Activated CD4-positive, CD25-positive, alpha-beta regulatory T cell treated with anti-CD3 and anti-CD28 coated beads, Interleukin-2, amount 50 U/mL, for 72 hours (primary cell): ENCODE results near the gene DCC.

Experiments
- DNase-seq: peaks from one replicate; pipeline ENCODE4 v3.0.0; 2021

Gene DCC

GRCh38 chr18:52427521-52428175 is 87.7 kb downstream of the DCC start:
- DNase-seq = no peak

DNA sequence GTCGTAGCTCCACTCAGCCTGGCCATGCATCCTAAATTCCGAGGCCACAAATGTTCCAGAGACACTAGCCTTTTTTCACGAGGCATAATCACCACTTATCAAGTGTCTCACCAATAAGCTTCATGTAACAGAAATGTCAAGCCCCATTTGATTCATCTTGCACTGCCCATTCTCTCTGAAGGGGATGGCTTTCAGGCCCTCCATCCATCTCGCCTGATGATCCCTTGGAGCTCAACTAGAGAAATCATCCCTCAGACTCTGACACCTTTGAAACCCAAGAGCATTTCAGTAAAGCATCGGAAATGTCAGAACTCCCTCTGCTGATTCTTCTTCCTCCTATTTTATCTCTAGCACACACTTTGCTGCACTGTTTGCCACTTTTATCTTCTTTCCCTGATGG is 91.7 kb downstream of the DCC start:
- no peak for DNase-seq

- no peak for DNase-seq
These were observed 93.8 kb downstream of the DCC start for GRCh38 chr18:52433797-52434196.

DNA sequence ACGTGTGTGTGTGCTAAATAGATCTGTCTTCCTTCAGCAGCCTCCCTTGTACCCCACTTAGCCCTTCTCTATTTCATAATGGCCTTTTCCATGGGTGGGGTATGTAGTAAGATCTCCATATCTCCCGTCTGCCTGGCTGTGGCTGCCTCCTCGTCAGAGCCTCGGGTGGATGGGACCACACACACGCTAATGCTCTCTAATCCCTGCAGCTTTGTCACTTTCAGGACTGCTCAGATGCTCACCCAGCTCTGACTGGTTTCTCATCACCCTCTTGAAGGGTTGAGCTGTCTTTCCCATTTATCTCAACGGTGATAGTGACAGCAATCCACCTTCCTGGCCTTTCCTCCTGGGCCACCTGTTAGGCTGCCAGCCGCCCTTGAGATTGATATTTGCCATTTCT is 95.3 kb downstream of the DCC start:
- no peak for DNase-seq

- no peak for DNase-seq
These were observed 97.2 kb downstream of the DCC start for GRCh38 chr18:52437161-52437560.

DNA sequence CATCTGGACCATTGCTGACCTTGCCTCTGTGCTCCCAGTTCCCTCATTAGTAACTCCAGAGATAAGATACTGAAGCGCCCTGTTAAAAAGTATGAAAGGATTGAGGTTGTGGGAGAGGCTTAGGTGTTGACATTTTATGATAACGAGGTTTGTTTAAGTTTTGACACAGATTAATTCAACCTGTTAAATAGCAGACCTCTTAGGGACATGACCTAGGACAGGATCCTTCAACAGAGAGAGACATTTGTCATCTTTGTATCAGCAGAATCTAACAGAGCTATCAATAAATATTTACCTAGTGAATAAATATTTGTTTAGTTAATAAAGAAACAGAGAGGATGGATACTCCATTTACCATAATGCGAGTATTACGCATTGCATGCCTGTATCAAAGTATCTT is 99.5 kb downstream of the DCC start:
- DNase-seq = no peak

GRCh38 chr18:52441794-52442193 is 101.8 kb downstream of the DCC start:
- no peak for DNase-seq

GRCh38 chr18:52442686-52443085 is 102.7 kb downstream of the DCC start:
- DNase-seq = no peak

DNA sequence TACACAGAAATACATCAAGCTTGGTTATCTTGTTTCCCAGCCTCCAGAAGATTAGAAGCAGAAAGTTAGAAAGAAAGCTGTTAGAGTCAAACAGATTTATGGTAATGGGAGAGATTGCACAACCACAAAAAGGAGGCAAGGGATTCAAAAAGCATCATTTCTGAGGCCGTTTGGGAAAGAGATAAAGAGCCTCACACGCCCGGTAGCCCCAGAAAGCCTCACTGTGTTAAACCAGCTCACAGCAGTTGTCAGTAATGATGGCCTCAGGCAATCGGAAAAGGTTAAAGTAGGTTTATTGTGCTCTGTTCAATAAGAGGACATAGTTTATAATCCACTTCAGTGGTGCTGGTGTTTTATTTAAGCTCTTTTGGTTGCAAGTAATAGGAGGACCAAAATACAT is 111.3 kb downstream of the DCC start:
- no peak for DNase-seq

DNA sequence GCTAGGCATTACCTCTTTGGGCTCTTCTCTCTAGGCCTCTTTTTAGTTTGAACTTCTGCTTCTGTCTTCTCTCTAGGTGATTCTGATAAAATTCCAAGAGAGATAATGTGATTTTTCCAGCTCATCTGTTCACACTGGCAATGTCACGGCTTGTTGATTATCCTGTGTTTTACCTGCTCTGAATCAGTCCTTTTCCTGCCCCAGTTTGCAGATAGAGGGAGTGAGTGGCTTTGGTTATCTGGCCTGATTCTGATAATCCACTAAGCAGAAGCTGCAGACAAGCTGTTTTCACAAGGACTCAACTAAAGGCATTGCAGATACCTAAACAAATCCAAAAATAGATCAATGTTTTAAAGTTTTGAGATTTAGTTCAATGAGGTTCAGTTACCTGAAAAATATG is 111.9 kb downstream of the DCC start:
- no peak for DNase-seq

DNA sequence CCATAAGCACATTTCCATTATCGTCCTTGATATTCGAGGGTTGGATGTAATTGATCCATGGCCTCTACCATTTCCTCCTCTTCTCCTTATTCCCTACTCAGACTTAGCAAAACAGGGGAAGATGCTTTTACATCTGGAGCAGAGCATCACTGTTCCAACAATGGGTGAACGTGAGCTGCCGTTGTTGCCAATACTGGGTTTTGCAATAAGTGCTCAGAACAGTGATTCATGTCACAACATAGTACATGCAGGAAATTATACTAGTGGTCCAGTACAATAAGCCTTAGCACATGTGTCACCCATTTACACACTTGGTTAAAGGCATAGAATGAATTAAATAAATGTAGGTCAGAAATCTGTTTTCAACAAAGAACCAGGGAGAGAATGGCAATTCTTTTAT is 112.4 kb downstream of the DCC start:
- no peak for DNase-seq

- no peak for DNase-seq
These were observed 119.9 kb downstream of the DCC start for GRCh38 chr18:52459890-52460289.

DNA sequence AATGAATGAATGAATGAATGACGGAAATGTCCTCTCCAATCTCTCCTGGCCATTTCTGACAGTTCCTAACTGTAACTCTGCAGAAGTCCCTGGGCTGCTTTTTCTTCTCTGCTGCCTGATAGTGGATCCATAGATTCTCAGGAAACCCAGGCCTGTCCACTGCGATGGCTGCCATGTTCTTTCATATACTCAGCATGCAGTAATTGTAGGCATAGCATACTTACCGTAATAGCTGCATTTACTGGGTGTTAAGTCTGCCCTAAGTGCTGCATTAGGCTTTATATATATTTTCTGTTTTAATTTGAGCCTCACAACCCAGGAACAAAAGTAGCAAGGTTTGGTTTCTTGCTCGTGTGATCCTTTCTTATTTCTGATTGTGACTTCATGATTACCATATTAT is 122.9 kb downstream of the DCC start:
- DNase-seq = no peak

GRCh38 chr18:52465391-52465790 is 125.4 kb downstream of the DCC start:
- no peak for DNase-seq

- DNase-seq = no peak
These were observed 128.5 kb downstream of the DCC start for GRCh38 chr18:52468496-52468895.

DNA sequence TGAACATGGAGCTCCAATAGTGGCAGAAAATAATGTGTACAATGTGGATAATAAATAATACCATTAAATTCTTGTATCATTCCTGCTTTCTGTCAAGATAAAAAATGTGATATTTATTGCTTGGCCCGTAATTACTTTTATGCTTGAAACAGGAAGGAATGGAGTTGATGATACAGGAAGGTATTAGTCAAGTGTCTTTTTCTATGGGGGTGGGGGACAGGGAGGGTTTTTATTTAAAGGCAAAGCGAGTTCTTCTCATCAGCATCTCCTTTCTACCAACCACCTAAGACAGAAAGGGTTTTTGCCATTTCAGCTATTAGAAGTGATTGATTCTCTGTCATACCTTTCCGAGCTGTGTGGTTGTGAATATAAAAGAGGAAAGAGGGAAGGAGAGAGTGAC is 135.3 kb downstream of the DCC start:
- no peak for DNase-seq

- DNase-seq = no peak
These were observed 141.1 kb downstream of the DCC start for GRCh38 chr18:52481116-52481515.

GRCh38 chr18:52484977-52485376 is 145.0 kb downstream of the DCC start:
- no peak for DNase-seq

DNA sequence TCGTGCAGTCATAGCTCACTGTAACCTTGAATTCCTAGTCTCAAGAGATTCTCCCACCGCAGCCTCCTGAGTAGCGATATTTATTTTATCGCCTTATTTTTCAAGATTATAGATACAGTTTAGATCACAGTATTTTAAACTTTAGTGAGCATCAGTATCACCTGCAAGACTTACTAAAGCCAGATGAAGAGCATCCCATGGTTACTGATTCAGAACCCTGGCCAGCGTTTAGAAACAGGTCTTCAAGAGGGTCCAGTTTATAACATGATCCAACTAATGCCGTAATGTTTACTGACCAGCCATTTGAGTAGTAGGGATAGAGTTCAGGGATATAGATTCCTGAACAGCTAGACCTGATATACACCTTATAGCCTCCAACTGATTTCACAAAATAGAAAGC is 146.1 kb downstream of the DCC start:
- no peak for DNase-seq

DNA sequence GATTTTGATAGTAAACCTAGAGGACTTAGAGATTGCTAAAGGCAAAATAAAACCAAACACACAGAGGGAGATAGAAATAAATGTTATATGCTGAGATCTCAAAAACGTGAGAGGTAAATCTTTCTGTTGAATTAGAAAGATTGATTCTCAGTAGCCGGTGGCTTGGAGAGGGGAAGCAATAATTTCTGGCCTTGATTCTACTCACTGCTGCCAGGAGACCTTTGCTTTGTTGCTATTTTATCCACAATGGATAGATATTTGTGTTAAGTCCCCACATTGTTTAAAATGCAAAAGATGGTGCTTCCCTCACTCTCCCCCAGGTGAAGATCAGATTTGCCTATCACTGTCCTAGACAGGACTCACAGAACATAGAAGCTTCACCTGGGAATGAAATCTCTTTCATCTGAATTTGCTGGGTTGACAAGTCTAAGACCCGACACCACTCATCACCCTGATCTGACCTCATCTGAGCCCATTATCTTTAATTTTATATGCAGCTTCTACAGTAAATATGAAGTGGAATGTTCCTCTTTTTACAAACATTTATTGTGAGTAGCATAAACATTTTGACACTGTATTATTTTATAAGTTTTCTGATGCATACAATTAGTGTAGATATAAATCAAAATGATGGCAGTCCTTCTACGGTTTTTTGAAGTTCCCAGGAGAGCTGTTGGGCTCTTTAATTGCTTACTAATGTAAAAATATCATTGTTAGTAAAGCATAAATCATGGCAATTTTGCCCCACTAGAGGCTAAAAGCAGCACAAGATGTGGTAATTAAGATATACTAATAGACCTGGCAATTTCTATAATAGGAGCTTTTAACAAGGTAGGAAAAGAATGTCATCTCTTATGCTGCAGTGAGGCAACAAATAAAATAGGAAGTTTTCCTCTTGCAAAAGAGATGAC is 149.7 kb downstream of the DCC start:
- no peak for DNase-seq

- no peak for DNase-seq
These were observed 156.4 kb downstream of the DCC start for GRCh38 chr18:52496426-52496825.

DNA sequence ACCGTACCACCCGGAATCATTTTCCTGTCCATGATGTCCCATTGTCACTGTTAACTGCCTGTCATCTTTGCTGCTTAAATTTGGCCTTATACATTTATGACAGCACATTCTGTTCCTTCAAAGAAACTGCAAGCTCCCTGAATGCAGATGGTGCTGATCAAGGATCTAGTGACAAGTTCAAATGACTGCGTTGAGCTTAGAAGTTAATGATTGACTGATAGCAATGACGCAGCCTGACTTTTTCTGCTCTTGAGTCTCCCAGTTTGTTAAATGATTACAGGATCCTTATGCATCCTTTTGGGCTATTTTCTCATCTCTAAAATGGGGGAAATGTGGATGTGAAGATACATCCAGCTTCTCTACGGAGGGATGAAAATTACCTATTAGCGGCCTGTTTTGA is 159.0 kb downstream of the DCC start:
- DNase-seq = no peak

DNA sequence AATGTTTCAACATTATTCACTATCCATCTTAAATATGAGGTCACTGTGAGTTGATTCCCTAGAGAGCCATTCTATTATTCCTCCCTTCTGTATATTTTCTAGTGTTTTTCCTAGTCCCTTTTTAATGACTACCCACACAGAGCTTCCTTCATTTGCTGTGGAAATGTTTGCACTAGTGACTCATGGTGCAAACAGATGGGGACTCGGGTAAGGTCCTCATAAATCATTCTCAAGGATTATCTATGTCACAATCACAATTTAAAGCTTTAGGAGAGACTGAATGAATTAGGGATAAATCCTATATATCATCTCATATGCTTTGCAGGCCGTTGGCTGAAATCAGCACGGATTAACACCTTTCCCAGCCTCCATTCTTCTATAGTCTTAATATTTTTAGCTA is 159.6 kb downstream of the DCC start:
- no peak for DNase-seq

DNA sequence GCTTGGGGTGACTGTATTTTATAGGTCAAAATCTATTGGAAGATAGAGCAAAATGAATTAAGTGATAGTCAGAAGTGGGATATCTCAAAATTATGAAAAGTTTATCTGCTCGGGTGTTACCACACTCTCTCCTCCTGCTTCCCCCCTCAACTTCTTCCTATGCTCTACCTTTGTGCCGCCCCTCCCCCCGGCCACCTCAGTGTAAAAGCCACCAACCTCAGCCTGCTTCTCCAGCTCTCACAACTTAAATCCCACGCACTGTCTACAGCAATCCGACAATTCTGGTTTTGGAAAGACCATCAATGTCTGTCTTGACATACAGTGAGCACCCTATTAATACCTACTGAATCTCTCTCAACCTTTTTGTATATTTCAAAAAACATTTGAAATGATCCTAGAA is 164.6 kb downstream of the DCC start:
- no peak for DNase-seq

DNA sequence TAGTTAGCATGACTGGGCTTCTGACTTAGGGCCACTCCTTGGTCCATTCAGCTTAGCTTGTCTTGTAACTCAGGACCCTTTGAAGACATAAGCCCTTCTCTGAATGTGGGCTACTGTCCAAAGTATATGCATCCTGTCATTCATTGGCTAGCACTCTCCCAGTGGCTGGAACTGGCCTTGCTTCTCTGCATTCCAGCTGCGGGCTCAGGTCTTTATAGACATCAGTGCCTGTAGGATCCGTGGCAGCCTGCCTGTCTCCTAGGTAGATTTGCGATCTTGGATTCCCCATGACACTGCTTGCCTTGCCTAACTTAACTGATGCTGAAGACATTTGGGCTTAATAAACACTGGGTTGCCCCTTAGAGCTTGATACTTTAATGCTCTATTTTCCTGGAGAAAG is 170.1 kb downstream of the DCC start:
- DNase-seq = no peak
